ENCODE data around the gene CRACDL.
"Not testable (repeated sequence)": the region's sequence is repeated elsewhere in the genome, so short reads cannot be mapped to it uniquely, and the experiment has no call there.

CRACDL gene

DNA sequence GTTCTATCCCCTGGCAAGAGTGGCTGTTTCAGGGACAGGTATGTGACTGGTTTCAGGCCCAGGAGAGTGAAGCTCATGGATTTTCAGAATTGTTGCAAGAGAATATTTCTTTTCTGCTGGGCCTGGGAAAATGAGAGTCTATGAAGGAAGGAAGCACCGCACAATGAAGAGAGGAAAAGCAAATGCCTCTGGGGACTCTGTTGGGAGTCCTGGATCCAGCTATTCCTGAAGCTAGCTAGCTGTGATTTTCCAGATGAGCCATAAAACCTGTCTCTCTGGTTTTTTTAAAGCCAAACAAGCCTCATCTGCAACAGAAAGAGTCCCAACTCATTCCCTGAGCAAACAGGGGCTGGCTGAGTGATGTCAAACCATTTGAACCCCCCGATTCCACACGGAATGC lies 53.7 kb downstream of the CRACDL start:
- TF ChIP-seq EZH2phosphoT487 (conservative IDR thresholded peaks at IDR 0.05; ENCODE audit: low read length): no peak

DNA sequence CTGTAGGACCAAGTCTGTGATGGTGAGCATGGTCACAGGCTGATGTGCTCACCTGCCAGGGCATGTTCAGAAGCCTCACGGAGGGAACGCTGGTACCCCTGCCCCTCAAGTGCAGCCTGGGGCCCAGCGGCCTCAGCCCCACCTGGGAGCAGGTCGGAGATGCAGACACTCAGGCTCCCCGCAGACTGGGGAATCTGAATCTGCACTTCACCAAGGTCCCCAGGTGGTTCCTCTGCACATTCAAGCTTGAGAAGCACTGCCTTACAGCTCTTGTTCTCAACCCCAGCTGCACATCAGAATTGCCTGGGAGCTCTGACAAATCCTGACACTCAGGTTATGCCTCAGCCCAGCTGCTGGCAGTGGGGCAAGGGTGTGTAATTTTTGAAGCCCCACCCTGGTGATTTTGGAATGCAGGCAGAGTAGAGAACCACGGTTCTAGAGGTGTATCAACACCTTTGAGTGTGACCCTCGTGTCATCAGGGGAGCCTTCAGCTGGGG lies 54.8 kb downstream of the CRACDL start:
- Histone ChIP-seq H3K4me2 (ENCODE audit: low read depth, low read length, poor library complexity, severe bottlenecking) (no peak overlapping the region), H3K27me3 (ENCODE audit: low read length) (no peaks in the 10 kb centered on the region), H3F3A (ENCODE audit: insufficient read depth) (no peaks in the 10 kb centered on the region), H3K79me2 (ENCODE audit: insufficient read depth, low read length) (no peaks in the 10 kb centered on the region), H3K4me3 (ENCODE audit: insufficient read depth, low read length, poor library complexity, severe bottlenecking) (no peak overlapping the region), H4K20me1 (ENCODE audit: low read depth, low read length) (no peaks in the 10 kb centered on the region), H2AFZ (ENCODE audit: low read depth, low read length, severe bottlenecking) (no peak overlapping the region), H3K36me3 (ENCODE audit: low read length) (no peaks in the 10 kb centered on the region), H3K9me2 (replicated peaks; ENCODE audit: insufficient read depth, low read length) (no peaks in the 10 kb centered on the region), H3K9ac (ENCODE audit: low read length) (no peak overlapping the region), H3K27ac (ENCODE audit: low read depth, low read length) (no peak overlapping the region), H3K9me3 (ENCODE audit: insufficient read depth, low read length) (no peaks in the 10 kb centered on the region)
- TF ChIP-seq, protein P1, sequence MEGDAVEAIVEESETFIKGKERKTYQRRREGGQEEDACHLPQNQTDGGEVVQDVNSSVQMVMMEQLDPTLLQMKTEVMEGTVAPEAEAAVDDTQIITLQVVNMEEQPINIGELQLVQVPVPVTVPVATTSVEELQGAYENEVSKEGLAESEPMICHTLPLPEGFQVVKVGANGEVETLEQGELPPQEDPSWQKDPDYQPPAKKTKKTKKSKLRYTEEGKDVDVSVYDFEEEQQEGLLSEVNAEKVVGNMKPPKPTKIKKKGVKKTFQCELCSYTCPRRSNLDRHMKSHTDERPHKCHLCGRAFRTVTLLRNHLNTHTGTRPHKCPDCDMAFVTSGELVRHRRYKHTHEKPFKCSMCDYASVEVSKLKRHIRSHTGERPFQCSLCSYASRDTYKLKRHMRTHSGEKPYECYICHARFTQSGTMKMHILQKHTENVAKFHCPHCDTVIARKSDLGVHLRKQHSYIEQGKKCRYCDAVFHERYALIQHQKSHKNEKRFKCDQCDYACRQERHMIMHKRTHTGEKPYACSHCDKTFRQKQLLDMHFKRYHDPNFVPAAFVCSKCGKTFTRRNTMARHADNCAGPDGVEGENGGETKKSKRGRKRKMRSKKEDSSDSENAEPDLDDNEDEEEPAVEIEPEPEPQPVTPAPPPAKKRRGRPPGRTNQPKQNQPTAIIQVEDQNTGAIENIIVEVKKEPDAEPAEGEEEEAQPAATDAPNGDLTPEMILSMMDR (IDR thresholded peaks at IDR 0.05; ENCODE audit: insufficient read depth, low read length, poor library complexity, severe bottlenecking): no peak
- no peak for TF ChIP-seq EZH2phosphoT487 (conservative IDR thresholded peaks at IDR 0.05; ENCODE audit: low read length)

More for the DNA sequence above, 53.7 kb downstream of the CRACDL start:
- H3K9ac ChIP-seq (ENCODE audit: low read length): no peak overlapping the region
- H3K27me3 ChIP-seq (ENCODE audit: low read length): no peaks in the 10 kb centered on the region
- no peaks in the 10 kb centered on the region for H3K36me3 ChIP-seq (ENCODE audit: low read length)
- H3K9me3 ChIP-seq (ENCODE audit: insufficient read depth, low read length): no peaks in the 10 kb centered on the region
- no peak overlapping the region for H2AFZ ChIP-seq (ENCODE audit: low read depth, low read length, severe bottlenecking)
- H3K79me2 ChIP-seq (ENCODE audit: insufficient read depth, low read length): no peaks in the 10 kb centered on the region
- no peaks in the 10 kb centered on the region for H3F3A ChIP-seq (ENCODE audit: insufficient read depth)
- H3K4me3 ChIP-seq (ENCODE audit: insufficient read depth, low read length, poor library complexity, severe bottlenecking): no peak overlapping the region
- no peaks in the 10 kb centered on the region for H4K20me1 ChIP-seq (ENCODE audit: low read depth, low read length)
- H3K27ac ChIP-seq (ENCODE audit: low read depth, low read length): no peak overlapping the region
- no peak overlapping the region for H3K4me2 ChIP-seq (ENCODE audit: low read depth, low read length, poor library complexity, severe bottlenecking)
- no peaks in the 10 kb centered on the region for H3K9me2 ChIP-seq (replicated peaks; ENCODE audit: insufficient read depth, low read length)

DNA sequence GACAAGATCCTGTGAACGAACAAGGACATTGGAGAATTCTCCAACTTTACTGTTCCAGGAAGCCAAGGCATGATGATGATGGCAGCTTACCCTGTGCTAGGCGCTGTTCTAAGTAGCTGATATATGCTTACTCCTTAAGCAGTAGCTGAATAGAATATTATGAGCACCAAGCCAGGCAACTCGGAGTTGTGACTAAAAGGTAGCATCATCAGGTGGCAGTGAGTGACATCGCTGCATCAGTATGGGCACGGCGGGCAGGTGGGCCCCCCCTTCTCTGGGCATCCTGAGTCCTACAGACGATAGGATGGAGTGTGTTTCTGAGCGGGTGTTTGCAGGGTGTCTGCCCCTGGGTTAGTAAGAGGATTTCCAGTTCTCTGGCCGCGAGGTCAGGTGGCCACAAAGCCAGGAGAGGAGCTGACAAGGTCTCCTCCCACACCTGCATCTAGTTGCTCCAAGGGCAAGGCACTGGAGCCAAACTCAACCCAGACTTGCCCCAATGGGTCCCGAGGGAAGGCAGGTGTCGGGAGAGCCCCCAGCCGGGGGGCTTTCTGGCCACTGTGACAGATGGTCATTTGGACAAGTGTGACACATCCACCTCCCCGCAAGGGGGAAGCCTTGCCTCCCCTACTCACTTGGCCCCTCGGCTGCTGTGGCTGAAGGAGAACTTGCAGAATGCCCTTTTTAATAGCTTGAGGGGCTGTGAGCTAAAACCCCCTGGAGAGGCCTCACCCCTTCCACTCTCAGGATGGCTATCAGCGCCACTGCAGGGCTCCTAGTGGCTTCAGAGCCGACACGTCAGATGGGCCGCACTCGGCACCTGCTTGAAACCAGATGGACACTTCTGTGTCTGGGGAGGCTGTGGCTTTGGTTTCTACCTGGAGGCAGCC lies 55.5 kb downstream of the CRACDL start:
- H3K4me3 ChIP-seq (ENCODE audit: insufficient read depth, low read length, poor library complexity, severe bottlenecking): no peak overlapping the region
- H3K36me3 ChIP-seq (ENCODE audit: low read length): no peaks in the 10 kb centered on the region
- no peaks in the 10 kb centered on the region for H4K20me1 ChIP-seq (ENCODE audit: low read depth, low read length)
- H3K4me2 ChIP-seq (ENCODE audit: low read depth, low read length, poor library complexity, severe bottlenecking): no peak overlapping the region
- no peaks in the 10 kb centered on the region for H3K9me3 ChIP-seq (ENCODE audit: insufficient read depth, low read length)
- H3K27ac ChIP-seq (ENCODE audit: low read depth, low read length): no peak overlapping the region
- no peaks in the 10 kb centered on the region for H3K79me2 ChIP-seq (ENCODE audit: insufficient read depth, low read length)
- no peaks in the 10 kb centered on the region for H3F3A ChIP-seq (ENCODE audit: insufficient read depth)
- no peaks in the 10 kb centered on the region for H3K9me2 ChIP-seq (replicated peaks; ENCODE audit: insufficient read depth, low read length)
- no peaks in the 10 kb centered on the region for H3K27me3 ChIP-seq (ENCODE audit: low read length)
- H2AFZ ChIP-seq (ENCODE audit: low read depth, low read length, severe bottlenecking): no peak overlapping the region
- H3K9ac ChIP-seq (ENCODE audit: low read length): no peak overlapping the region
- no peak for TF ChIP-seq EZH2phosphoT487 (conservative IDR thresholded peaks at IDR 0.05; ENCODE audit: low read length)
- TF ChIP-seq, protein P1 (IDR thresholded peaks at IDR 0.05; ENCODE audit: insufficient read depth, low read length, poor library complexity, severe bottlenecking): no peak

DNA sequence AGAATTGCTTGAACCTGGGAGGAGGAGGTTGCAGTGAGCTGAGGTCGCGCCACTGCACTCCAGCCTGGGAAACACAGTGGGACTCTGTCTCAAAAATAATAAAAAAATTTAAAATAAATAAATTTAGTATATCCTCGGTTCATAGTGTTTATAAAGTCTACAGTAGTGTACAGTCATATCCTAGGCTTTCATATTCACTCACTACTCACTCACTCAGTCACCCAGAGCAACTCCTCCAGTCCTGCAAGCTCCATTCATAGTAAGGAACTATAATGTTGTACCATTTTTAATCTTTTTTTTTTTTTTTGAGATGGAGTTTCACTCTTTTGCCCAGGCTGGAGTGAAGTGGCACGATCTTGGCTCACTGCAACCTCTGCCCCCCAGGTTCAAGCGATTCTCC lies 58.4 kb downstream of the CRACDL start:
- H3K27me3 ChIP-seq (ENCODE audit: low read length); H3K9me3 ChIP-seq (ENCODE audit: insufficient read depth, low read length); H3K27ac ChIP-seq (ENCODE audit: low read depth, low read length); H3K9ac ChIP-seq (ENCODE audit: low read length); H3K9me2 ChIP-seq (replicated peaks; ENCODE audit: insufficient read depth, low read length); H3K4me3 ChIP-seq (ENCODE audit: insufficient read depth, low read length, poor library complexity, severe bottlenecking); H3K36me3 ChIP-seq (ENCODE audit: low read length); H3K4me2 ChIP-seq (ENCODE audit: low read depth, low read length, poor library complexity, severe bottlenecking); H3K79me2 ChIP-seq (ENCODE audit: insufficient read depth, low read length); H2AFZ ChIP-seq (ENCODE audit: low read depth, low read length, severe bottlenecking); H4K20me1 ChIP-seq (ENCODE audit: low read depth, low read length); H3F3A ChIP-seq (ENCODE audit: insufficient read depth): not testable (repeated sequence)
